SK-N-MC (cell line): Measurements from ENCODE around the gene CHST14.

Source experiments
- EZH2 ChIP-seq: fragments of 200-600 bp; sonication (generic); IDR thresholded peaks from one replicate; pipeline ENCODE4 v1.6.1; 2017; ENCODE audit warnings: antibody characterized with exemption
- FOXP2 ChIP-seq: optimal IDR thresholded peaks from 2 replicates; pipeline ENCODE3; 2011; ENCODE audit warnings: mild to moderate bottlenecking, moderate library complexity; ENCODE audit not compliant: insufficient read depth; ENCODE audit errors: extremely low read length, control extremely low read depth
- POLR2AphosphoS5 ChIP-seq: IDR thresholded peaks from 2 replicates; pipeline ENCODE4 v1.6.1; 2012; ENCODE audit warnings: mild to moderate bottlenecking, low read depth, low read length, borderline replicate concordance

- TF ChIP-seq EZH2 (no peak), POLR2AphosphoS5 (no peak), FOXP2 (no peak)
Observed at GRCh38 chr15:40452296-40453090, 18.3 kb upstream of the CHST14 start.
